CD4-positive, alpha-beta T cell treated with Interleukin-4 for 4 hours (primary cell): ENCODE results near the gene AHCYL1.
A peak's percentile ranks its signal among the peaks of the same experiment; 100 is the strongest.
"Not testable (repeated sequence)": the region's sequence is repeated elsewhere in the genome, so short reads cannot be mapped to it uniquely, and the experiment has no call there.

Source experiments
- DNase-seq: peaks from one replicate; pipeline ENCODE4 v3.0.0-alpha.2; 2020

Gene AHCYL1

GRCh38 chr1:110003747-110004428 is 19.3 kb downstream of the AHCYL1 start:
- peak; percentile 41 for DNase-seq

DNA sequence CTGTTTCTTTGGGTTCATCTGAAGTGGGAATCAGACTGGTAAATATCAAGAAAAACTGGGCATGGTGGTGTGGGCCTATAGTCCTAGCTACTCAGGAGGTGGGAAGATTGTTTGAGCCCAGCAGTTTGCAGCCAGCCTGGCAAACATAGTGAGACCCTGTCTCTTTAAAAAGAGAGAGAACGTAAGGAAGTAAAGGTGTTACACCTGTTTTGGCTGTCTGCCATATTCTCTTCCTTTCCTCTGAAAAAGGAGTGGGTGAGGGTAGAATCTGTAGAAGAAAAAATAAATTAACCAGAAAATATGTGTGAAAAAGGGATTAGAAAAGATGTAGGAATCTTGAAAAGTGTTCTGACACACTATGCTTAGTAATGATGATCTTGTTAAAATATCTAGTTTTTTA is 20.0 kb downstream of the AHCYL1 start:
- no peak for DNase-seq

GRCh38 chr1:110005971-110006370 is 21.4 kb downstream of the AHCYL1 start:
- no peak for DNase-seq

GRCh38 chr1:110006516-110006915 is 22.0 kb downstream of the AHCYL1 start:
- no peak for DNase-seq

DNA sequence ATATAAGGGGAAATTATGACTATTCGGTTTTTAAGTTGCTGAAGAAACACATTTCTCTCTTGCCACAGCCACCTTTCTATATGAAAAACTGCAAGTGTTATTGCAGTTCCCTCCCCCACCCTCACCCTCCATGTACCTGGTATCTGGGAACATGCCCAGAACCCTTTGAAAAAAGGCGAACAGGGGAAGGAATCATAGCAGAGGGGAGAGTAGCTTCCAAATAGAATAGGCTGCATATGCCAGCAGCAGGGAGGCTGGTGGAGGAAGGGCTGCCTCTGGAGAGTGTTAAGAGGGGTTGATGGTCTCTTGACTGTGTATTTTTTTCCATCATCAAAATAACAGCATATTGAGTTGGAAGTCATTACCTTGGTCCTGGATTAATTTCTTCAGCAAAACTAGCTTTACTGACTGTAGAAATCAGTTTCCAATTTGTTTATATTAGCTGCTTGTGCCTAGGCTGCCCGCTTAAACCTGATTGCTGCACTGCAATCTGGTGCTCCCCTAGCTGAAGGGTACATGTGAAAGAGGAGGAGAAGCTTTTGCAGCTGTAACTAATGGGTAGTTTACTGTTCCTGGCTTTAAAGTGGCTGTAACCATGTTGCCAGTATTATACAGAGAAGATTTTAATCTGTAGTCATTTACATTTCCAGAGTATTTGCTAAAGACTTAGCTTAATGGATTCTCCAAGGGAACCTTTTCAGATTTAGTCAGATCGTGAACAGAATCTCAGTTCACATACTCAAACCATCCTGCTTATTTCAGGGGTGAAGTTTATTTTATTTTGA is 22.7 kb downstream of the AHCYL1 start:
- no peak for DNase-seq

GRCh38 chr1:110008971-110009565 is 24.5 kb downstream of the AHCYL1 start:
- no peak for DNase-seq

DNA sequence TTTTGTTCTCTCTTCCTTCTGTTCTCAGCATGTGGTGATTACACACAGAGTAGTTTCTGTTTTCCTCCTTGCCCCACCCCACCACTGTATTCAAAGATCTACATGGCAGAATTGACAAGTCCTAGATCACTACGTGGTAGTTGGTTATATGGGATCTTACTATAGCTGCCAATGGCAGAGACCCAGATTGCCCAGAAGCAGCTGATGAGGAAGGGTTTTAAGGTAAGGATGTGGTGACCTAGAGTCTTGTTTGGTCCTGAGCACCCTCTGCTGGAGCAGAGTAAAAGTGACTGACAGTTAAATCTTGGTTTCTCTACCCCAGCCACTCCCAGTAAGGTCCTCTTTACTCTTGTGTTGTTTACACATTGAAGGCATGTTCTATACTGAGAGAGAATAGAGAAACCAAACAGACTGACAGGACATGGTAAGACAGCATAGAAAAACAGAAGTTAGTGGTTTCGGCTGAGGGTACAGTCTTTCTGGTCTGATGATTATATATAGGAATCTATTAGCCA is 27.0 kb downstream of the AHCYL1 start:
- DNase-seq = peak; percentile 49

DNA sequence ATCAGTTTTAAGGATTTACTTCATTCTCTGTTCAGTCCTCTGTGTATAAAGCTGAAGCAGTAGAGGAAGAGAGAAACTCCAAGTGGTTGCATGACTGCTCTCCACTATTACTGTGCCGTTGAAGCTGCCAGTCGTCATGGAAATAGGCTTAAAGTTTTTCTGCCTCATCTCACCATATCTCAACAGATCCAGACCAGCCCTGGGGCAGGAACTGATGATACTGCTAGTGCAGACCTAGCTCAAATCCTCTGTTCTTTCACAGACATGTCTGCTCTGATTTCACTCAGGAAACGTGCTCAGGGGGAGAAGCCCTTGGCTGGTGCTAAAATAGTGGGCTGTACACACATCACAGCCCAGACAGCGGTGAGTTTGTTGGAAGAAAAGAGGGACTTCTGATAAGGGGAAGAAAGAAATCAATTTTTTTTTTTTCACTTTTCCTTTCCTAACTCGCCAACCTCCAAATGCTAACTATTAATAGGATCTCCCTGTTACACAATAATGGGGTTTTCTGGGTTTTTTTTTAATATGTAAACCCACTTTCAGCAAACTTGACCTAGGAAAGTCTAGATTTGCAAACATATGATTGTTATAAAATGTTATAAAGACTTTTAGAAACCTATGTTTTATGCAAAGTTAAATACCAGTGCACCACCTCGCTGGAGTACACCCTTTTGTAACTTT is 27.7 kb downstream of the AHCYL1 start:
- DNase-seq = no peak

DNA sequence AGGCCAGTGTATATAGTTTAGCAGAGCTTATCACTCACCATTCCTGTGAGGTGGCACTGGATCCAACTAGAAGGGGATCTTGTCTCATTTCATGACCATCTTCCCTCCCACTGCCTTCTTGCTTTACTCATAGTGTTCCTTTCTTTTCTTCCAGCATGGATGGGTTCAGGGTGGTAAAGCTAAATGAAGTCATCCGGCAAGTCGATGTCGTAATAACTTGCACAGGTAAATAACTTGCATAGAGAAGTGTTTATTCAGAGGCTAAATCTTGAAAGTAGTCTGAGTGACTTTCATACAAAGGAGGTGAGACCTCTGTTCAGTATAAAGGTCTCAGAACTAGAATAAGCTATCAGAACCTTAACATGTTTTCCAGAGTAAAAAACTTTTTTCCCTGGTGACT is 33.2 kb downstream of the AHCYL1 start:
- no peak for DNase-seq

GRCh38 chr1:110018396-110018795 is 33.8 kb downstream of the AHCYL1 start:
- DNase-seq = no peak

- DNase-seq = no peak
Observed at GRCh38 chr1:110019770-110020169, 35.2 kb downstream of the AHCYL1 start.

DNA sequence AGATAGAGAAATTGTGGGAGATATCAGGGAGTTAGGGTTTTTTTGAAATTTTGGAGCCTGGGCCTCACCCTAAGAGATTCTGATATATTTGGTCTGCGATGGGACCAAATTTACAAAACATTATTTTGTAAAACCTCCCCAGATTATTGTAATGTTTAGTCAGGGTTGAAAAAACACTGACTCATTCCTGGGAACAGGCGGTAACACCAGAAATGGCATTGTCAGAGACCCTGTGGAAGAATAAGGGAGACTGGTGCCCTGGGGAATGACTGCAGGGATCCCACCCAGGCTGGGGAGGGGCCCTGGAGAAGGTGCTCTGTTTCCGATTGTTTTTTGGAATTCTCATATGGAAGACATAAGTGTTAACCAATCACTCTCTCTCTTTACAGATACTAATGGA is 36.7 kb downstream of the AHCYL1 start:
- no peak for DNase-seq

DNA sequence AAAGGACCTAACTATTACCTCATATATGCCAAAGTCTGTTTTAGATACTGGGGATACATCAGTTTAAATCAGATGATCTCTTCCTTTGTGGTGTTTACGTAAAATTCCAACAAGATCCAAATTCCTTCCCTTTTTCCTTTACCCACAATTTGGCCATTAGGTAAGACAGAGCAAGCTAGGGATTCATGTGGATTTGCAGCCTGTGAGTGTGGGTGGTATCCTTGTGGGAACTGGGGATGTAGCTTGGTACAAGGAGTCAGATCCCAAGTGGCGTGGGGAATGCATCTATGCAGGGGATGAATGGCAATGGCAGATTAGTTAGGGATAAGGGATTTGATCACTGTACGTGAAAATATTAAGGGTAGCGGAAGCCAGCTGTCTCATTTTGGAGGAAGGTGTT is 40.0 kb downstream of the AHCYL1 start:
- no peak for DNase-seq

GRCh38 chr1:110030687-110031086 is 46.1 kb downstream of the AHCYL1 start:
- DNase-seq = not testable (repeated sequence)

DNA sequence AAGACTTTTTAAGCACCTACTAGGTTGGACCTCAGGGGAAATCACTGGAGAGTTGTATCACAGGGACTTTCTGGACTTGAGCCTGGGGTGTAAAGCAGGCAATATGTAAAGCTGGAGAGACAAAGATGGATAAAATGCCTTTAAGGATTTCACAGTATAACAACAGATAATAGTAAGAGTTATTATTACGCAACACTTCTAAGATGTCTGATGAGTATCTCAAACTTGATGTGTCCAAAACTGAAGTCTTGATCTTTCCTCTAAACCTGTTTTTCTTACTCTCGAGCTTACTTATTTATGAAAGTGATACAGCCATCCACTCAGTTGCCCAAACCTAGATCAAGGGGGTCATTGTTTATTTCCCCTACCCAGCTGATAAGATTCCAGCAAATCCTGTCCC is 47.8 kb downstream of the AHCYL1 start:
- DNase-seq = no peak

- DNase-seq = no peak
Observed at GRCh38 chr1:110033421-110033820, 48.9 kb downstream of the AHCYL1 start.

GRCh38 chr1:110034040-110034450 is 49.5 kb downstream of the AHCYL1 start:
- DNase-seq = no peak

GRCh38 chr1:110034451-110035235 is 50.1 kb downstream of the AHCYL1 start, which contains the start of gene STRIP1:
TSS of gene STRIP1 (plus strand) at chr1:110034624. CDS start at chr1:110034638, 14 bp downstream.
- peak; percentile 97 for DNase-seq

GRCh38 chr1:110035236-110035752 is 50.7 kb downstream of the AHCYL1 start:
- DNase-seq = no peak

- no peak for DNase-seq
Observed at GRCh38 chr1:110038271-110038670, 53.7 kb downstream of the AHCYL1 start.

- no peak for DNase-seq
Observed at GRCh38 chr1:110039641-110040040, 55.1 kb downstream of the AHCYL1 start.

GRCh38 chr1:110040548-110040947 is 56.0 kb downstream of the AHCYL1 start:
- no peak for DNase-seq
